Coronary artery (tissue), 2 donors: ENCODE data around the gene SORCS1.
"Not testable (repeated sequence)": the region's sequence is repeated elsewhere in the genome, so short reads cannot be mapped to it uniquely, and the experiment has no call there.

Experiments
- DNase-seq: peaks from one replicate; pipeline ENCODE4 v3.0.0-alpha.2; 2017; ENCODE audit warnings: low spot score
- H3K27ac ChIP-seq, 2 donors: fragments of 200-600 bp; sonication (generic); one replicate each; pipeline ENCODE4 v1.5.1; 2016 to 2019
- H3K4me3 ChIP-seq: fragments of 200-600 bp; sonication (generic); 2 replicates; pipeline ENCODE4 v1.5.1; 2016; ENCODE audit warnings: mild to moderate bottlenecking, moderate library complexity
- CTCF ChIP-seq: fragments of 200-600 bp; sonication (generic); IDR thresholded peaks from one replicate; pipeline ENCODE4 v1.5.1; 2019; ENCODE audit warnings: antibody characterized with exemption

The SORCS1 gene

GRCh38 chr10:106935978-106936451 lies 228.5 kb downstream of the SORCS1 start:
- no peak overlapping the region for H3K27ac ChIP-seq
- DNase-seq, result no peak
- no peak overlapping the region for H3K4me3 ChIP-seq
- TF ChIP-seq CTCF, result no peak

GRCh38 chr10:106931853-106932249 lies 232.7 kb downstream of the SORCS1 start:
- TF ChIP-seq CTCF, result no peak
- no peak for DNase-seq
- Histone ChIP-seq H3K4me3 (no peak overlapping the region), H3K27ac (no peak overlapping the region)

GRCh38 chr10:106931159-106931852 lies 233.2 kb downstream of the SORCS1 start:
- no peak overlapping the region for H3K27ac ChIP-seq
- no peak overlapping the region for H3K4me3 ChIP-seq
- no peak for DNase-seq
- no peak for TF ChIP-seq CTCF

GRCh38 chr10:106930751-106931150 lies 233.8 kb downstream of the SORCS1 start:
- no peak for DNase-seq
- H3K4me3 ChIP-seq, result no peak overlapping the region
- no peak for TF ChIP-seq CTCF
- H3K27ac ChIP-seq, result no peak overlapping the region

- no peak for TF ChIP-seq CTCF
- Histone ChIP-seq H3K27ac (no peak overlapping the region), H3K4me3 (no peak overlapping the region)
- DNase-seq, result no peak
Measured at GRCh38 chr10:106929291-106929895, 235.1 kb downstream of the SORCS1 start.

- DNase-seq, H3K4me3 ChIP-seq, H3K27ac ChIP-seq: not testable (repeated sequence)
Measured at GRCh38 chr10:106928151-106928550, 236.4 kb downstream of the SORCS1 start.

GRCh38 chr10:106925191-106925590 lies 239.3 kb downstream of the SORCS1 start:
- no peak for TF ChIP-seq CTCF
- no peak for DNase-seq
- H3K27ac ChIP-seq, result no peak overlapping the region
- no peak overlapping the region for H3K4me3 ChIP-seq
